ENCODE measurements around the gene RELT. TPM values are rescaled to one million over a fixed set of nuclear protein-coding genes. Genes with fewer than 3 reads are reported as not detected.

The RELT gene
- 29.9 TPM for polyA plus RNA-seq

- H3K27ac Mint-ChIP-seq, result peak within 1 kb of the TSS; percentile 98 to 100 (median 100)
- H3K4me3 Mint-ChIP-seq, result peak within 1 kb of the TSS; percentile 91 to 98 (median 96)
- no peaks in the 10 kb centered on the region for H3K27me3 Mint-ChIP-seq
- H3K36me3 Mint-ChIP-seq, result no peaks in the 10 kb centered on the region
- H3K4me1 Mint-ChIP-seq, result peaks cover 53 to 58% (median 55%) of the 10 kb centered on the region in 3 donors
- H3K9me3 Mint-ChIP-seq, result no peaks in the 10 kb centered on the region
Measured at GRCh38 chr11:73376160-73376802, at the start of gene RELT. Gene RELT, plus strand, starts transcription at chr11:73376399. Its CDS starts 12,738 bp downstream, at chr11:73389137.

- Mint-ChIP-seq H3K36me3 (no peaks in the 10 kb centered on the region), H3K4me1 (peaks cover 10 to 19% (median 16%) of the 10 kb centered on the region in 3 donors), H3K4me3 (peak overlapping the region in 1 of 4 donors; percentile 13), H3K27ac (no peak overlapping the region), H3K9me3 (peaks cover 0 to 1% (median 0%) of the 10 kb centered on the region in 3 donors), H3K27me3 (no peaks in the 10 kb centered on the region)
Measured at GRCh38 chr11:73326929-73327811, 49.0 kb upstream of the RELT start.

- Mint-ChIP-seq H3K4me1 (peaks cover 8 to 14% (median 12%) of the 10 kb centered on the region in 3 donors), H3K9me3 (peaks cover 0 to 1% (median 0%) of the 10 kb centered on the region in 3 donors), H3K4me3 (peak overlapping the region in 1 of 4 donors; percentile 13), H3K27ac (no peak overlapping the region), H3K27me3 (no peaks in the 10 kb centered on the region), H3K36me3 (no peaks in the 10 kb centered on the region)
Measured at GRCh38 chr11:73327812-73328364, 48.3 kb upstream of the RELT start.

GRCh38 chr11:73330569-73331093 lies 45.6 kb upstream of the RELT start:
- Mint-ChIP-seq H3K9me3 (peaks cover 0 to 1% (median 0%) of the 10 kb centered on the region in 3 donors), H3K27me3 (peaks cover 2% of the 10 kb centered on the region), H3K4me3 (no peak overlapping the region), H3K4me1 (peaks cover 2 to 4% (median 4%) of the 10 kb centered on the region in 3 donors), H3K27ac (peak overlapping the region in 1 of 3 donors; percentile 52), H3K36me3 (no peaks in the 10 kb centered on the region)

GRCh38 chr11:73331138-73331916 lies 44.9 kb upstream of the RELT start:
- H3K9me3 Mint-ChIP-seq, result peaks cover 0 to 1% (median 0%) of the 10 kb centered on the region in 3 donors
- H3K27me3 Mint-ChIP-seq, result peaks cover 2% of the 10 kb centered on the region
- no peak overlapping the region for H3K4me3 Mint-ChIP-seq
- H3K4me1 Mint-ChIP-seq, result peaks cover 0 to 2% (median 0%) of the 10 kb centered on the region in 3 donors
- H3K36me3 Mint-ChIP-seq, result no peaks in the 10 kb centered on the region
- H3K27ac Mint-ChIP-seq, result no peak overlapping the region

GRCh38 chr11:73333173-73333572 lies 43.0 kb upstream of the RELT start:
- no peaks in the 10 kb centered on the region for H3K4me1 Mint-ChIP-seq
- no peaks in the 10 kb centered on the region for H3K9me3 Mint-ChIP-seq
- H3K4me3 Mint-ChIP-seq, result no peak overlapping the region

GRCh38 chr11:73333640-73334383 lies 42.4 kb upstream of the RELT start:
- H3K4me1 Mint-ChIP-seq, result no peaks in the 10 kb centered on the region
- peaks cover under 1% of the 10 kb centered on the region for H3K36me3 Mint-ChIP-seq
- H3K9me3 Mint-ChIP-seq, result no peaks in the 10 kb centered on the region
- peaks cover 2% of the 10 kb centered on the region for H3K27me3 Mint-ChIP-seq
- peak overlapping the region in 1 of 3 donors; percentile 73 for H3K27ac Mint-ChIP-seq
- H3K4me3 Mint-ChIP-seq, result no peak overlapping the region

More at GRCh38 chr11:73333173-73333572, 43.0 kb upstream of the RELT start:
- Mint-ChIP-seq H3K27ac (peak overlapping the region in 1 of 3 donors; percentile 79), H3K27me3 (peaks cover 2% of the 10 kb centered on the region), H3K36me3 (no peaks in the 10 kb centered on the region)

- Mint-ChIP-seq H3K4me1 (no peaks in the 10 kb centered on the region), H3K27me3 (peaks cover 2% of the 10 kb centered on the region)
Measured at GRCh38 chr11:73334384-73335203, 41.6 kb upstream of the RELT start.

GRCh38 chr11:73335204-73335923 lies 40.8 kb upstream of the RELT start:
- peaks cover 2% of the 10 kb centered on the region for H3K27me3 Mint-ChIP-seq
- H3K27ac Mint-ChIP-seq, result peak overlapping the region in 1 of 3 donors; percentile 57

More at GRCh38 chr11:73334384-73335203, 41.6 kb upstream of the RELT start:
- Mint-ChIP-seq H3K4me3 (no peak overlapping the region), H3K27ac (peak overlapping the region in 1 of 3 donors; percentile 73), H3K36me3 (peaks cover 2% of the 10 kb centered on the region), H3K9me3 (no peaks in the 10 kb centered on the region)

GRCh38 chr11:73337846-73338245 lies 38.4 kb upstream of the RELT start:
- Mint-ChIP-seq H3K4me1 (peaks cover 0 to 2% (median 0%) of the 10 kb centered on the region in 3 donors), H3K9me3 (no peaks in the 10 kb centered on the region), H3K36me3 (peaks cover 2% of the 10 kb centered on the region), H3K27me3 (peaks cover 2% of the 10 kb centered on the region), H3K4me3 (no peak overlapping the region), H3K27ac (peak overlapping the region in 1 of 3 donors; percentile 59)

More at GRCh38 chr11:73335204-73335923, 40.8 kb upstream of the RELT start:
- no peaks in the 10 kb centered on the region for H3K4me1 Mint-ChIP-seq
- H3K36me3 Mint-ChIP-seq, result peaks cover 2% of the 10 kb centered on the region
- H3K4me3 Mint-ChIP-seq, result no peak overlapping the region
- no peaks in the 10 kb centered on the region for H3K9me3 Mint-ChIP-seq

- H3K9me3 Mint-ChIP-seq, result no peaks in the 10 kb centered on the region
- no peak overlapping the region for H3K4me3 Mint-ChIP-seq
- peaks cover 0 to 2% (median 0%) of the 10 kb centered on the region in 3 donors for H3K4me1 Mint-ChIP-seq
- H3K27ac Mint-ChIP-seq, result no peak overlapping the region
- H3K36me3 Mint-ChIP-seq, result peaks cover 2% of the 10 kb centered on the region
- peaks cover 2% of the 10 kb centered on the region for H3K27me3 Mint-ChIP-seq
Measured at GRCh38 chr11:73338279-73338678, 37.9 kb upstream of the RELT start.

- no peak overlapping the region for H3K4me3 Mint-ChIP-seq
- H3K27ac Mint-ChIP-seq, result no peak overlapping the region
- H3K36me3 Mint-ChIP-seq, result peaks cover 2% of the 10 kb centered on the region
- H3K9me3 Mint-ChIP-seq, result no peaks in the 10 kb centered on the region
- peaks cover 0 to 2% (median 0%) of the 10 kb centered on the region in 3 donors for H3K4me1 Mint-ChIP-seq
- H3K27me3 Mint-ChIP-seq, result no peaks in the 10 kb centered on the region
Measured at GRCh38 chr11:73340164-73340563, 36.0 kb upstream of the RELT start.

All from IgD-negative memory B cell (primary cell).